Retinal pigment epithelial cell (primary cell): ENCODE results near the gene STRA6.
A peak's percentile ranks its signal among the peaks of the same experiment; 100 is the strongest.

Experiments
- DNase-seq: peaks from one replicate; pipeline ENCODE4 v3.0.0-alpha.2; 2010; ENCODE audit warnings: low read depth
- H3K4me3 ChIP-seq: 2 replicates; pipeline ENCODE4 v1.5.1; 2011; ENCODE audit warnings: mild to moderate bottlenecking, low read length, control low read depth, moderate library complexity
- TF ChIP-seq, protein P1 (sequence below): conservative IDR thresholded peaks from 2 replicates; pipeline ENCODE4 v1.5.1; 2011; ENCODE audit warnings: low read depth, low read length, control low read depth, inconsistent platforms

The STRA6 gene

GRCh38 chr15:74180881-74181602 lies 21.5 kb downstream of the STRA6 start:
- DNase-seq: no peak
- TF ChIP-seq, protein P1, sequence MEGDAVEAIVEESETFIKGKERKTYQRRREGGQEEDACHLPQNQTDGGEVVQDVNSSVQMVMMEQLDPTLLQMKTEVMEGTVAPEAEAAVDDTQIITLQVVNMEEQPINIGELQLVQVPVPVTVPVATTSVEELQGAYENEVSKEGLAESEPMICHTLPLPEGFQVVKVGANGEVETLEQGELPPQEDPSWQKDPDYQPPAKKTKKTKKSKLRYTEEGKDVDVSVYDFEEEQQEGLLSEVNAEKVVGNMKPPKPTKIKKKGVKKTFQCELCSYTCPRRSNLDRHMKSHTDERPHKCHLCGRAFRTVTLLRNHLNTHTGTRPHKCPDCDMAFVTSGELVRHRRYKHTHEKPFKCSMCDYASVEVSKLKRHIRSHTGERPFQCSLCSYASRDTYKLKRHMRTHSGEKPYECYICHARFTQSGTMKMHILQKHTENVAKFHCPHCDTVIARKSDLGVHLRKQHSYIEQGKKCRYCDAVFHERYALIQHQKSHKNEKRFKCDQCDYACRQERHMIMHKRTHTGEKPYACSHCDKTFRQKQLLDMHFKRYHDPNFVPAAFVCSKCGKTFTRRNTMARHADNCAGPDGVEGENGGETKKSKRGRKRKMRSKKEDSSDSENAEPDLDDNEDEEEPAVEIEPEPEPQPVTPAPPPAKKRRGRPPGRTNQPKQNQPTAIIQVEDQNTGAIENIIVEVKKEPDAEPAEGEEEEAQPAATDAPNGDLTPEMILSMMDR: no peak
- no peak overlapping the region for H3K4me3 ChIP-seq

DNA sequence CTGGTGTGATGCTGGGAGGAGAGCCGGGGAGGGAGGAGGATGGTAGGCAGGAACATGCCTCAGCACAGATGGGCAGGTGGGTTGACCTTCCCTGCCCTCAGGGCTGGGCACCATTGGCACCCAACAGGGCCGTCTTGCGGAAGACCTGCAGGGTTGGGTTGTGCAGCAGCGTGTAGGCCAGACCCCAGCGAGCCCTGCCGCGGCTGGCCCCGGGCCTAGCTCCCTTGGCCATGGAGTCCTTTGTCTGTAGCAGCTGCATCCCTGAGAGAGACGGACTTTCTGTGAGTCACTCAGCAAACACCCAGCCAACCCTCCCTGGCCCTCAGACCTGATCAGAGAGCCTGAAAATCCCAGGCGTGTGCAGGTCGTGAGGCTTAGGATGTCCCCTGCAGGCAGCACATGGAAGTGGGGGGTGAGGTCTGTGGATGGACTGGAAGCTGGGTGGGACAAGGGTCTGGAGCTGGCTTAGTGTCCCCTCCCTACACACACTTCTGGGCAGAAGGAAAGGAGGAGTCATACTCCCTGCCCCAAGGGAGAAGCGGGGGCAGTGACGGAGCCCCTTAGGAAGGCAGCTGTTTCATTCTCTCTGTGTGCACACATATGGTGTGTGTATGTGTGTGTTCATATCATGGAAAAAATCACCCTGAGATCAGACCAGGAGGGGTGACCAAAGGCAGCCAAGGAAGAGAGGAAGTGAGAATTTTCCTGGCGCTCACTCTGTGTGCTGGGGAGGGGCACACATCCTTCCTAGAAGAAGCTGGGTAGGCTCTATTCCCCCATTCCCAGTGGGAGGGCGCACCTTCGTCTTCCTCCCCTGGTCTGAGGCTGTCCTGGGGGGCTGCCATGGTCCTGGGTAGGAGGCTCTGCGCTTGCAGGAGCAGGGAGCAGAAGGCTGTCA lies 22.4 kb downstream of the STRA6 start:
- no peak for DNase-seq
- TF ChIP-seq, protein P1: no peak
- no peak overlapping the region for H3K4me3 ChIP-seq

- H3K4me3 ChIP-seq: no peak overlapping the region
- TF ChIP-seq, protein P1: no peak
- no peak for DNase-seq
Observed at GRCh38 chr15:74179101-74179841, 23.3 kb downstream of the STRA6 start.

- H3K4me3 ChIP-seq: no peak overlapping the region
- TF ChIP-seq, protein P1: no peak
- DNase-seq: no peak
Observed at GRCh38 chr15:74178326-74179100, 24.1 kb downstream of the STRA6 start.

DNA sequence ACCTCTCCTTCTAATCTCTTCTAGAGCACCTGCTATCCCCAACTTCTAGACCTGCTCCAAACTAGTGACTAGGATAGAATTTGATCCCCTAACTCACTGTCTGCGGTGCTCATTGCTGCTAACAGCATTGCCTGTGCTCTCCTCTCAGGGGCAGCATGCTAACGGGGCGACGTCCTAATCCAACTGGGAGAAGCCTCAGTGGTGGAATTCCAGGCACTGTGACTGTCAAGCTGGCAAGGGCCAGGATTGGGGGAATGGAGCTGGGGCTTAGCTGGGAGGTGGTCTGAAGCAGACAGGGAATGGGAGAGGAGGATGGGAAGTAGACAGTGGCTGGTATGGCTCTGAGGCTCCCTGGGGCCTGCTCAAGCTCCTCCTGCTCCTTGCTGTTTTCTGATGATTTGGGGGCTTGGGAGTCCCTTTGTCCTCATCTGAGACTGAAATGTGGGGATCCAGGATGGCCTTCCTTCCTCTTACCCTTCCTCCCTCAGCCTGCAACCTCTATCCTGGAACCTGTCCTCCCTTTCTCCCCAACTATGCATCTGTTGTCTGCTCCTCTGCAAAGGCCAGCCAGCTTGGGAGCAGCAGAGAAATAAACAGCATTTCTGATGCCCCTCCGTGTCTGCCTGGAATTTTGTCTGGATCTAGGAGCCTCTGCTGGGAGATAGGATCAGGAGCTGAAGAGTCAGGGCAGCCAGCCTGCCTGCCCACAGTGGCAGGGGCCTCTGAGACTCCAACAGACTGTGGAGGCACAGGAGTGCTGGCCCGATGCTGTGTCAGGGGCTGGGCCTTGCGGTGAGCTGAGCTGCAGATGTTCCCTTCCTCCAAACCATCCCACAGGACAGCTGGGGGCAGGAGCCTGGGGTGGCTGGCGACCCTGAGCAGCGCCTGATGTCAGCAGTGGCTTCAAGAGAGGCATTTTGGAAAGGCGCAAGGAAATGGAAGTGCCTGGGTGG lies 26.0 kb downstream of the STRA6 start:
- no peak overlapping the region for H3K4me3 ChIP-seq
- no peak for DNase-seq
- TF ChIP-seq, protein P1: peak; percentile 32
